Activated CD4-positive, alpha-beta T cell treated with anti-CD3 and anti-CD28 coated beads, Interleukin-2, amount 50 U/mL, for 24 hours (primary cell): ENCODE measurements around the gene CNOT6.
"Not testable (repeated sequence)": the region's sequence is repeated elsewhere in the genome, so short reads cannot be mapped to it uniquely, and the experiment has no call there.

Experiments used
- DNase-seq, 2 donors: peaks; one replicate each; pipeline ENCODE4 v3.0.0-alpha.2; 2020; ENCODE audit warnings: low read depth in 1 of 2, low spot score in 1 of 2

The CNOT6 gene

GRCh38 chr5:180515974-180516373 is 21.8 kb downstream of the CNOT6 start:
- not testable (repeated sequence) for DNase-seq

DNA sequence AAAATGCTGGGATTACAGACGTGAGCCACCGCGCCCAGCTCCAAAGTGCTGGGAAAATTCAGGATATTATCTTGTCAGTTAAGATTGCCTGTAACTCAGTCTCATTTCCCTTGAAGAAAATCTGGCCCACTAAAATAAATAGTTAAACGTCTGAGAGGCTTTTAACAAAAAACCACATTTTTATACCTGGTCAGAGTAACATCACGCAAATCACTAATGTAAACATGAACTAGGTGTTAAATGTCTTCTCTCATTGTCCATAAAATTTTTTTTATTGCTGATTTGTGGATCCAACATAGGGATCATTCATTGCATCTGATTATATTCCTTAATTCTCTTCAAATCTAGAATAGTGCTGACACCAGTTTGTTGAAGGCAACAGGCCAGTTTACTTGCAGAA is 22.3 kb downstream of the CNOT6 start:
- no peak for DNase-seq

GRCh38 chr5:180519098-180519497 is 24.9 kb downstream of the CNOT6 start:
- DNase-seq = no peak

GRCh38 chr5:180521101-180521500 is 26.9 kb downstream of the CNOT6 start:
- no peak for DNase-seq

DNA sequence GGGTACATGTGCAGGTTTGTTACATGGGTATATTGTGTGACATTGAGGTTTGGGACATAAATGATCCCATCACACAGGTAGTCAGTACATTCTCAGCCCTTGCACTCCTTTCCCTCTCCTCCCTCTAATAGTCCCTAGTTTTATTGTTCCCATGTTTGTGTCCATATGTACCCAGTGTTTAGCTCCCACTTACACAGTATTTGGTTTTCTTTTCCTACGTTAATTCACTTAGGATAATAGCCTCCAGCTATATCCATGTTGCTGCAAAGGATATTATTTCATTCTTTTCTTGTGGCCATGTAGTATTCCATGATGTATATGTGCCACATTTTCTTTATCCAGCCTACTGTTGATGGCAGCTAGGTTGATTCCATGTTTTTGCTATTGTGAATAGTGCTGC is 27.4 kb downstream of the CNOT6 start:
- no peak for DNase-seq

GRCh38 chr5:180522330-180522729 is 28.2 kb downstream of the CNOT6 start:
- no peak for DNase-seq

GRCh38 chr5:180523629-180524466 is 29.7 kb downstream of the CNOT6 start:
- DNase-seq = no peak

- DNase-seq = no peak
These were observed 31.2 kb downstream of the CNOT6 start for GRCh38 chr5:180525399-180525798.

- DNase-seq = no peak
These were observed 32.1 kb downstream of the CNOT6 start for GRCh38 chr5:180526269-180526668.

GRCh38 chr5:180527659-180528058 is 33.5 kb downstream of the CNOT6 start:
- DNase-seq = no peak

- DNase-seq = not testable (repeated sequence)
These were observed 36.9 kb downstream of the CNOT6 start for GRCh38 chr5:180531036-180531585.

DNA sequence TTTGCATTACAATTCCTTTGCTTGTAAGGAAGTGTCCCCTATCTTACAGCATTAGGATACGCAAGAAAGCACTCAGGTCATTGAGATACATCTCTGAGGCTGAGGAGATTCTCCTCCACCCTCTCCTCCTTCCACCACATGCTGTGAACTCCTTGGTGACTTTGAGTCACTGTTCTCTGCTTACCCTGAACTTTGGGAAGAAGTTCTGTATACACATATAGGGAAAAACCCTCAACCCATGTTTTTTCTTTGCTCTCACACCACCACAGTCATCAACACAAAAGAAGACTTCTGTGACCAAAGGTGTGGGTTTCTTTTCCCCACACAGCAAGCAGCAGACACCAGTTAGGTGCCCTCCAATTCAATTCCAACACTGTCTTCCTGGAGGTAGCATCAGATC is 38.1 kb downstream of the CNOT6 start:
- no peak for DNase-seq

DNA sequence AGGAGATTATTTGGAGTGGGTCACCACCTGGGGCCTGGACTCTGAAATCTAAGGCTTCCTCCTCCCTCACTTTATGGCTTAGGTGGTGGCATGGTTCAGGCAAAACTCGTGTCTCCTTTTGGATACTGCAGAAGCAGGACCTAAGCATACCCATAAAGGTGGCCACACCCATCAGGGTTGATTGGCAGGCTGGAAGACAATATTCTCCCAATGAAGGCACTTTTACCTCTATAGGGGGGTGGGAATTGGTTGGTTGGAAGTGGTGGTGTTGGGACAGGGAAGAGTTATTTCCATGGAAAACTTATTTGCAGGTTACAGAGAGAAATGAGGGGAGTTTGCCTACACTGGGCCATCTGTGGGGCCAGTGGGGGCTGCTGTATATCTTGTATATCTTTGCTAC is 39.7 kb downstream of the CNOT6 start:
- DNase-seq = no peak

DNA sequence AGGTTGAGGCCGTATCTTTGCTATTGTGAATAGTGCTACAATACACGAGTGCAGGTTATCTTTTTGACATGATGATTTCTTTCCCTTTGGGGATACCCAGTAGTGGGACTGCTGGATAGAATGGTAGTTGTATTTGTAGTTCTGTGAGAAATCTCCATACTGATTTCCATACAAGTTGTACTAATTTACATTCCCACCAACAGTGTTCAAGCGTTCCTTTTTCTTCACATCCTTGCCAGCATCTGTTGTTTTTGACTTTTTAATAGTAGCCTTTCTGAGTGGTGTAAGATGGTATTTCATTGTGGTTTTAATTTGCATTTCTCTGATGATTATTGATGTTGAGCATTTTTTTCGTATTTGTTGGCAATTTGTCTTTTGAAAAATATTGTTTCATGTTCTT is 41.4 kb downstream of the CNOT6 start:
- no peak for DNase-seq

DNA sequence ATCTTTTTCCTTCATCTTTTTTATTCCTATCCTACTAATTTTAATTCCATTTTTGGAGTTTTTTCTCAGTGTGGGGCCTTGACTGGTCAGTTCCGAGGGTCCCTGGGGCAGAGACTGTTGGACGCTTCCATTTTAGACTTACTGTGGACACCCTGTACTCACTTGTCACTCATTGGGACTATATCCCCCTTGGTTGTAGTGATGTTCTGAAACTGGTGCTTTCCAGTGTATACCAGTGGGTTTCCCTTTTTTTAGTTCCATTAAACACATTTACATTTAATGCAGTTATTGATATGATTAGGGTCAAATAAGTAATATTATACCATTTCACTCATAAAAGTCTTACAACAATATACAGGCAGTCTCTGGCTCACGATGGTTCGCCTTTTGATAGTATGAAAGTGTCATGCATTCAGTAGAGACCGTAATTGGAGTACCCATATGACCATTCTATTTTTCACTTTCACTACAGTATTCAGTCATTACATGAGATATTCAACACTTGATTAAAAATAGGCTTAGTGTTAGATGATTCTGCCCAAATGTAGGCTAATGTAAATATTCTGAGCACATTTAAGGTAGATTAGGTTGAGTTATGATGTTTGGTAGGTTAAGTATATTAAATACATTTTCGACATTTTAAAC is 46.0 kb downstream of the CNOT6 start:
- DNase-seq = no peak

- no peak for DNase-seq
These were observed 47.5 kb downstream of the CNOT6 start for GRCh38 chr5:180541710-180542109.

DNA sequence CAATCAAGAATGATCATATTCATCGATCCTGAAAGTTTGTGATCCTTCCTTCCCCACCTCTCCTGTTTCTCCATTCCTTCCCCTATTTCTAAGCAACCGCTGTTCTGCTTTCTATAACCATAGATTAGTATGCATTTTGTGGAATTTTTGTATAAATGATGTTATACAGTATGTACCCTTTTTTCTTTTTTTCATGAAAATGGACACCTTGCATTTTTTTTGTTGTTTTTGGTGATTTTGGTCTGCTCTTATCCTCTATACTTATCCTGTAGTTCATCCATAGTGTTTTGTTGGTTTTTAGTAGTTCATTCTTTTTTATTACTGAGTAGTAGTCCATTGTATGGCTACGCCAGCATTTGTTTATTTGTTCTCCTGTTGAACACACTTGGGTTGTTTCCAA is 51.1 kb downstream of the CNOT6 start:
- no peak for DNase-seq

- no peak for DNase-seq
These were observed 54.4 kb downstream of the CNOT6 start for GRCh38 chr5:180548563-180548962.

DNA sequence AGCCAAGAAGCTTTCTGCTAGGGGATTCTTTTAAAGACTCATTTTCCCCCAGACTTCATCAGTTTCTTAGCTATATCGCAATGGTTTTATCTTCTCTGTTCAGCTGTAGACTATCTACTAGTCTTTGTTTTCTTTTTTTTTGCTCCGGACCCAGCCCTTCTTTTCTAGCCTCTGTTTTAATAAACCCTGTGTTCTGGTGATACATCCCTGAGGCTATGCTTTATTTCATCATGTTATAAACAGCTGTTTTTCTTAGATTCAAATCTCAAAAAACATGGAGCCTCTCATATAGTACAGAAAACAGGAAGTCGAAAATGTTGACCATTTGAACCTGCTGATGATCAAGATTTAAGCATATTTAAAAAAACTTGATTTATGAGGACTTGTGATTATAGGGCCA is 59.4 kb downstream of the CNOT6 start:
- no peak for DNase-seq

- DNase-seq = no peak
These were observed 61.2 kb downstream of the CNOT6 start for GRCh38 chr5:180555168-180555921.

- no peak for DNase-seq
These were observed 63.1 kb downstream of the CNOT6 start for GRCh38 chr5:180557217-180557809.
